Colonic mucosa (tissue), 4 donors: Measurements from ENCODE around the gene RPTOR. TPM values are rescaled to one million over a fixed set of nuclear protein-coding genes. Genes with fewer than 3 reads are reported as not detected.

Experiments
- DNase-seq: peaks from one replicate; pipeline ENCODE4 v3.0.0-alpha.2; 2020
- H3K27ac ChIP-seq: fragments of 200-600 bp; one replicate; pipeline ENCODE4 v1.8.0; 2021
- H3K27me3 ChIP-seq: fragments of 200-600 bp; one replicate; pipeline ENCODE4 v1.8.0; 2021
- H3K36me3 ChIP-seq: fragments of 200-600 bp; one replicate; pipeline ENCODE4 v1.8.0; 2021
- H3K4me1 ChIP-seq: fragments of 200-600 bp; one replicate; pipeline ENCODE4 v1.8.0; 2021; ENCODE audit warnings: mild to moderate bottlenecking
- H3K4me3 ChIP-seq: fragments of 200-600 bp; one replicate; pipeline ENCODE4 v1.8.0; 2021
- H3K9ac ChIP-seq, 2 donors: one replicate each; pipeline ENCODE4 v1.7.0; 2013; ENCODE audit warnings: control low read depth in 2 of 2, low read depth in 2 of 2, low read length in 2 of 2
- H3K9me3 ChIP-seq: fragments of 200-600 bp; one replicate; pipeline ENCODE4 v1.8.0; 2021
- CTCF ChIP-seq: fragments of 200-600 bp; IDR thresholded peaks from one replicate; pipeline ENCODE4 v1.8.0; 2022; ENCODE audit warnings: antibody characterized with exemption, mild to moderate bottlenecking
- intact Hi-C: fragments of 100-400 bp; cut with DNase I; formaldehyde crosslinking; loops from one replicate; pipeline ENCODE4 v1.14.1; 2022
- total RNA-seq, 2 donors: library from RNA; stranded (reverse); fragmentation: NEBNext Ultra II Directional in 1 of 2; extraction: Animal tissue kit (Norgen Biotek cat#: 25700) in 1 of 2; gene quantifications; one replicate each; pipeline ENCODE4 v1.2.1, GENCODE V29; 2021
- donor health status: healthy.
- donor health status: DM: no; HTN: no; CAD: no.
- donor health status: DM: no; HTN: no; CAD: no.

RPTOR gene
- total RNA-seq, 2 donors from 2014 or later = 21.2 to 39.6 TPM

GRCh38 chr17:80820331-80820730 lies 275.7 kb downstream of the RPTOR start:
- Histone ChIP-seq H3K9me3 (no peaks in the 10 kb centered on the region), H3K36me3 (no peaks in the 10 kb centered on the region), H3K27me3 (no peaks in the 10 kb centered on the region), H3K4me3 (no peak overlapping the region), H3K4me1 (no peaks in the 10 kb centered on the region), H3K9ac (no peak overlapping the region), H3K27ac (no peak overlapping the region)
- DNase-seq = no peak
- intact Hi-C loops = no loop called here
- TF ChIP-seq CTCF = no peak

- H3K9me3 ChIP-seq = no peaks in the 10 kb centered on the region
- no peak for TF ChIP-seq CTCF
- peaks cover 3% of the 10 kb centered on the region for H3K36me3 ChIP-seq
- intact Hi-C loops = no loop called here
- H3K27ac ChIP-seq = no peak overlapping the region
- H3K9ac ChIP-seq = no peak overlapping the region
- H3K4me3 ChIP-seq = no peak overlapping the region
- no peaks in the 10 kb centered on the region for H3K27me3 ChIP-seq
- no peak for DNase-seq
- H3K4me1 ChIP-seq = no peaks in the 10 kb centered on the region
Measured at GRCh38 chr17:80821546-80821945, 276.9 kb downstream of the RPTOR start.

DNA sequence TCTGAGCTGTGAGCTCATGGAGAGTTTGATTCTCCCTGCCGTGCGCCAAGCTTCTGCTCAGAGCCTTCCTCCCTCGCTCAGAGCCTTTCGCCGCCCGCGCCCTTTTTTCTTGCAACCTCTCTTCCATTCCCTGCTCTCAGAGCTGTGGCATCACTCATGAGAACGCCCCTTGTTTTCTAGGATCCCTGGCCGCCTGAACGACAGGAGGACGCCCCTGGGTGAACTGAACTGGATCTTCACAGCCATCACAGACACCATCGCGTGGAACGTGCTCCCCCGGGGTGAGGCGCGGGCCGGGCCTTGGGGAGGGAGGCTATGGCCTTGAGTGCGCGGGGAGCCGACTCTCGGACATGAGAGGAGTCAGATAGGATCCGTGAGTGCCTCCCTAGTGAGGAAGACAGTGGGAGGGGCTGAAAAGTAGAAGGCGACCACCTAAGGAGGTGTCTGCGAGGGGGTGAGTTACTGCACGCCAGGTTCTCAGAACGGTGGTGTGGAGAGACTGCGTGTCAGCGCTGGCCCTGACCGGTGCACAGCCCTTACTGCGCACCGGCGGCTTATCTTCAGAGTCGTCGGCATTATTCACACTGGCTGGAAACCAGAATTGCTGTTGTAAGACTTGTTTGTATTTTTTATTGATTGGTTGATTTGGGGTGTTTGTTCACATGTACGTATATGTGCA lies 277.5 kb downstream of the RPTOR start:
- no peak overlapping the region for H3K9ac ChIP-seq
- DNase-seq = no peak
- no peaks in the 10 kb centered on the region for H3K9me3 ChIP-seq
- intact Hi-C loops = no loop called here
- H3K4me3 ChIP-seq = no peak overlapping the region
- H3K4me1 ChIP-seq = no peaks in the 10 kb centered on the region
- no peak for TF ChIP-seq CTCF
- H3K36me3 ChIP-seq = peaks cover 3% of the 10 kb centered on the region
- no peaks in the 10 kb centered on the region for H3K27me3 ChIP-seq
- no peak overlapping the region for H3K27ac ChIP-seq

GRCh38 chr17:80822700-80823410 lies 278.2 kb downstream of the RPTOR start:
- no peak overlapping the region for H3K9ac ChIP-seq
- intact Hi-C loops = no loop called here
- H3K4me1 ChIP-seq = no peaks in the 10 kb centered on the region
- no peak overlapping the region for H3K27ac ChIP-seq
- no peaks in the 10 kb centered on the region for H3K27me3 ChIP-seq
- DNase-seq = no peak
- peaks cover 3% of the 10 kb centered on the region for H3K36me3 ChIP-seq
- no peak for TF ChIP-seq CTCF
- no peaks in the 10 kb centered on the region for H3K9me3 ChIP-seq
- no peak overlapping the region for H3K4me3 ChIP-seq

- TF ChIP-seq CTCF = no peak
- no peaks in the 10 kb centered on the region for H3K4me1 ChIP-seq
- H3K9me3 ChIP-seq = no peaks in the 10 kb centered on the region
- H3K4me3 ChIP-seq = no peak overlapping the region
- H3K9ac ChIP-seq = no peak overlapping the region
- peaks cover 3% of the 10 kb centered on the region for H3K36me3 ChIP-seq
- H3K27ac ChIP-seq = no peak overlapping the region
- no peaks in the 10 kb centered on the region for H3K27me3 ChIP-seq
- DNase-seq = no peak
- intact Hi-C loops = no loop called here
Measured at GRCh38 chr17:80824549-80825470, 280.2 kb downstream of the RPTOR start.
